ENCODE results near the gene ZC3H10.

- no peak for TF ChIP-seq EZH2 (IDR thresholded peaks at IDR 0.05; ENCODE audit: insufficient read depth, poor library complexity, severe bottlenecking)
- TF ChIP-seq EZH2phosphoT487 (IDR thresholded peaks at IDR 0.05; ENCODE audit: insufficient read depth, low read depth) = no peak
Observed at GRCh38 chr12:56115329-56115728, 2.7 kb upstream of the ZC3H10 start.

Data from GM23248 (cell line).